NK-92 (cell line): ENCODE data around the gene KRTAP9-7.

Source experiments
- DNase-seq: peaks from one replicate; lab custom pipeline; 2025; ENCODE audit not compliant: unreplicated experiment; lab: John Stamatoyannopoulos, UW

The KRTAP9-7 gene

GRCh38 chr17:41318231-41318630, 42.7 kb downstream of the KRTAP9-7 start:
- no peak for DNase-seq

GRCh38 chr17:41322094-41322902, 46.8 kb downstream of the KRTAP9-7 start:
- DNase-seq = no peak

- no peak for DNase-seq
Observed at GRCh38 chr17:41322903-41323895, 47.7 kb downstream of the KRTAP9-7 start.

GRCh38 chr17:41324180-41325075, 48.9 kb downstream of the KRTAP9-7 start:
- no peak for DNase-seq

- no peak for DNase-seq
Observed at GRCh38 chr17:41325126-41325525, 49.6 kb downstream of the KRTAP9-7 start.

- DNase-seq = no peak
Observed at GRCh38 chr17:41325611-41326010, 50.1 kb downstream of the KRTAP9-7 start.
